Measurements from ENCODE around the gene ZBTB20. TPM values are rescaled to one million over a fixed set of nuclear protein-coding genes. Genes with fewer than 3 reads are reported as not detected.

The ZBTB20 gene
- total RNA-seq, 1 donor from 2014 or later, result 61.0 TPM

DNA sequence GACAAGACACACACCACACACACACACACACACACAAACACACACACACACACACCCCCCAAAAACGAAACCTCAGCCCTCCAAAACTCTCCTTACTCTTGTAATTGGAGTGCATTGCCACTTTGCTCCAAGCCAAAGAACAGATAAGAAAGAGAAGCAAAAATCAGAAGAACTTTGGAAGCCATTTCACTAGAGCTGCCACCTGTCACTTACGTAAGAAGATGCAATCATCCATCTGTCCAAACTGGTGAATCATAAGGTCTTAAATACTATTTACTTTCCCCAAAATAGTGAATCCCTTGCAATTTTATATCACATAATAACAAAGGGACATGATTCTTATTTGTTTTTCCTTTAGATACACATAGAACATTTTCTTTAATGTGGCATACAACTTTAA is 285.4 kb downstream of the ZBTB20 start:
- Histone ChIP-seq H3K36me3 (no peaks in the 10 kb centered on the region), H3K4me3 (no peak overlapping the region), H3K4me1 (peaks cover 14% of the 10 kb centered on the region), H3K9me3 (no peaks in the 10 kb centered on the region), H3K27ac (no peak overlapping the region), H3K27me3 (no peaks in the 10 kb centered on the region)
- TF ChIP-seq, protein P1, sequence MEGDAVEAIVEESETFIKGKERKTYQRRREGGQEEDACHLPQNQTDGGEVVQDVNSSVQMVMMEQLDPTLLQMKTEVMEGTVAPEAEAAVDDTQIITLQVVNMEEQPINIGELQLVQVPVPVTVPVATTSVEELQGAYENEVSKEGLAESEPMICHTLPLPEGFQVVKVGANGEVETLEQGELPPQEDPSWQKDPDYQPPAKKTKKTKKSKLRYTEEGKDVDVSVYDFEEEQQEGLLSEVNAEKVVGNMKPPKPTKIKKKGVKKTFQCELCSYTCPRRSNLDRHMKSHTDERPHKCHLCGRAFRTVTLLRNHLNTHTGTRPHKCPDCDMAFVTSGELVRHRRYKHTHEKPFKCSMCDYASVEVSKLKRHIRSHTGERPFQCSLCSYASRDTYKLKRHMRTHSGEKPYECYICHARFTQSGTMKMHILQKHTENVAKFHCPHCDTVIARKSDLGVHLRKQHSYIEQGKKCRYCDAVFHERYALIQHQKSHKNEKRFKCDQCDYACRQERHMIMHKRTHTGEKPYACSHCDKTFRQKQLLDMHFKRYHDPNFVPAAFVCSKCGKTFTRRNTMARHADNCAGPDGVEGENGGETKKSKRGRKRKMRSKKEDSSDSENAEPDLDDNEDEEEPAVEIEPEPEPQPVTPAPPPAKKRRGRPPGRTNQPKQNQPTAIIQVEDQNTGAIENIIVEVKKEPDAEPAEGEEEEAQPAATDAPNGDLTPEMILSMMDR (IDR thresholded peaks at IDR 0.05), result no peak
- ATAC-seq, result no peak
- intact Hi-C loops (cut with DNase I), result no loop called here
- no peak for DNase-seq

DNA sequence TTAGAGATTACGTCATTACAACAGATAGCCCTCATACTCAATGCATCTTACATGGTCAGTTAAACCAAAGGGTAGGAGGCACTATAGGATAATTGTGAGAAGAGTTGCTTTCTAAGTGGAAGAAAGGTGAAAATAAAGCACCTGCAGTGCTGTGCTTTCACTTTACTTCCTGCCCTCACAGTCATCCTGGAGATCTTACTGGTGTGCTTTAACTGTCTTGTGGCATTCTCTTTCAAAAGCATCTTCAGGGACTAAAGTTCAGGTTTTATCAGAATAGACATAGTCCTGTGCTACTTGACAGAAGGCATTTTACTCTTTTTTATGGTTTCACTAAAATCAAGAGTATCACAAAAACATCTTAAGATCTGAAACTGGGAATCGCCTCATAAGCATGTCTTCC is 286.6 kb downstream of the ZBTB20 start:
- Histone ChIP-seq H3K27ac (no peak overlapping the region), H3K4me3 (no peak overlapping the region), H3K4me1 (peaks cover 14% of the 10 kb centered on the region), H3K36me3 (no peaks in the 10 kb centered on the region), H3K27me3 (no peaks in the 10 kb centered on the region), H3K9me3 (no peaks in the 10 kb centered on the region)
- TF ChIP-seq, protein P1 (IDR thresholded peaks at IDR 0.05), result no peak
- intact Hi-C loops (cut with DNase I), result no loop called here
- ATAC-seq, result no peak
- no peak for DNase-seq

DNA sequence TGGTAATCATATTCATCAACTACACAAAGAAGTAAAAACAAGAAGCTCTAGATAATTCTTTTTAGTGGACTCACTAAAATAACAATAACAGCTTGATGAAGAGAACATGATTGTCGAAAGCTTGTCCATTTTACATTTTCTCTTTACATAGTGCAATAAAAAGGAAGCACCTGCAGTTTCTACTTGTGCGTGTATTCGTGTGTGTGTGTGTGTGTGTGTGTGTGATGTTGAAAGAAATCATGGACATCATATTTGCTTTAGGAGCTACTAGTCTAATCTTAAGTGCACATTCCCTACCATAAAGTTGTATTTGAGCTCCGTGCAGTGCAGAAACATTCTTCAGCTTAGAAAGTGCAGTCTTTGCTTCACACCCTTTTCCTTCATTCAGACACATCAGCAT is 288.8 kb downstream of the ZBTB20 start:
- no peak overlapping the region for H3K4me3 ChIP-seq
- ATAC-seq, result no peak
- H3K4me1 ChIP-seq, result peaks cover 6% of the 10 kb centered on the region
- no peaks in the 10 kb centered on the region for H3K27me3 ChIP-seq
- DNase-seq, result no peak
- no peak overlapping the region for H3K27ac ChIP-seq
- intact Hi-C loops (cut with DNase I), result no loop called here
- TF ChIP-seq, protein P1 (IDR thresholded peaks at IDR 0.05), result no peak
- no peaks in the 10 kb centered on the region for H3K9me3 ChIP-seq
- no peaks in the 10 kb centered on the region for H3K36me3 ChIP-seq

GRCh38 chr3:114857299-114857701 is 289.8 kb downstream of the ZBTB20 start:
- H3K9me3 ChIP-seq, result no peaks in the 10 kb centered on the region
- TF ChIP-seq, protein P1 (IDR thresholded peaks at IDR 0.05), result no peak
- intact Hi-C loops (cut with DNase I), result no loop called here
- no peaks in the 10 kb centered on the region for H3K27me3 ChIP-seq
- H3K4me3 ChIP-seq, result no peak overlapping the region
- DNase-seq (no peak), ATAC-seq (no peak)
- H3K36me3 ChIP-seq, result no peaks in the 10 kb centered on the region
- H3K4me1 ChIP-seq, result peaks cover 6% of the 10 kb centered on the region
- H3K27ac ChIP-seq, result no peak overlapping the region

GRCh38 chr3:114856835-114857234 is 290.3 kb downstream of the ZBTB20 start:
- Histone ChIP-seq H3K27ac (no peak overlapping the region), H3K4me1 (peaks cover 6% of the 10 kb centered on the region), H3K4me3 (no peak overlapping the region), H3K36me3 (no peaks in the 10 kb centered on the region), H3K9me3 (no peaks in the 10 kb centered on the region), H3K27me3 (no peaks in the 10 kb centered on the region)
- no peak for ATAC-seq
- TF ChIP-seq, protein P1 (IDR thresholded peaks at IDR 0.05), result no peak
- intact Hi-C loops (cut with DNase I), result no loop called here
- DNase-seq, result no peak

GRCh38 chr3:114855839-114856238 is 291.2 kb downstream of the ZBTB20 start:
- DNase-seq (no peak), ATAC-seq (no peak)
- Histone ChIP-seq H3K27me3 (no peaks in the 10 kb centered on the region), H3K27ac (no peak overlapping the region), H3K36me3 (no peaks in the 10 kb centered on the region), H3K9me3 (no peaks in the 10 kb centered on the region), H3K4me1 (peaks cover 6% of the 10 kb centered on the region), H3K4me3 (no peak overlapping the region)
- intact Hi-C loops (cut with DNase I), result no loop called here
- TF ChIP-seq, protein P1 (IDR thresholded peaks at IDR 0.05), result no peak

All from upper lobe of right lung (tissue), 1 donor.